ENCODE results near the gene FURIN.
"Not testable (repeated sequence)": the region's sequence is repeated elsewhere in the genome, so short reads cannot be mapped to it uniquely, and the experiment has no call there.

The FURIN gene

GRCh38 chr15:90845201-90845949 lies 23.0 kb upstream of the FURIN start:
- H3K4me3 ChIP-seq (ENCODE audit: low read depth, low read length): no peak overlapping the region
- TF ChIP-seq CTCF (IDR thresholded peaks at IDR 0.05; ENCODE audit: insufficient read depth, low read depth, low read length, missing control alignments): no peak
- DNase-seq (ENCODE audit: low read depth): peak; percentile 70

- not testable (repeated sequence) for H3K4me3 ChIP-seq (ENCODE audit: low read depth, low read length); DNase-seq (ENCODE audit: low read depth)
Observed at GRCh38 chr15:90849424-90849823, 19.0 kb upstream of the FURIN start.

- no peak overlapping the region for H3K4me3 ChIP-seq (ENCODE audit: low read depth, low read length)
- peak; percentile 38 for DNase-seq (ENCODE audit: low read depth)
- no peak for TF ChIP-seq CTCF (IDR thresholded peaks at IDR 0.05; ENCODE audit: insufficient read depth, low read depth, low read length, missing control alignments)
Observed at GRCh38 chr15:90851114-90851513, 17.3 kb upstream of the FURIN start.

DNA sequence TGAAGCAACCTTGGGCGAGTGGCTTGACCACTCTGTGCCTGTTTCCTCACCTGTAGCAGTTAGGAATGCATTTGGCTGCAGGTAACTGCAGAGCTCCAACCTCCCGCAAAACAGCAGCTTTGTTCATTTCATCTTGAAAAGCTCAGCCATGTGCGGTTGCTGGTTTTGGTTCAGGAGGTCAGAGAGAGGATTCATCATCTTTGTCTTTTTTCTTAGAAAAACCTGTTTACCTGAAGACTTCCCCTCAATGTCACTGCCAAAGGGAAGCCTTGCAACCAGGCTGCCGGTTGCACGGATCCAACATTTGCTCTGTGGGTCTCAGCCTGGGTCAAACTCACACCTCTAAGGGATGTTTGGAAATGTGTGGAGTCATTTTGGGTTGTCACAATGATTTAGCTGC lies 16.4 kb upstream of the FURIN start:
- no peak overlapping the region for H3K4me3 ChIP-seq (ENCODE audit: low read depth, low read length)
- DNase-seq (ENCODE audit: low read depth): no peak
- no peak for TF ChIP-seq CTCF (IDR thresholded peaks at IDR 0.05; ENCODE audit: insufficient read depth, low read depth, low read length, missing control alignments)

DNA sequence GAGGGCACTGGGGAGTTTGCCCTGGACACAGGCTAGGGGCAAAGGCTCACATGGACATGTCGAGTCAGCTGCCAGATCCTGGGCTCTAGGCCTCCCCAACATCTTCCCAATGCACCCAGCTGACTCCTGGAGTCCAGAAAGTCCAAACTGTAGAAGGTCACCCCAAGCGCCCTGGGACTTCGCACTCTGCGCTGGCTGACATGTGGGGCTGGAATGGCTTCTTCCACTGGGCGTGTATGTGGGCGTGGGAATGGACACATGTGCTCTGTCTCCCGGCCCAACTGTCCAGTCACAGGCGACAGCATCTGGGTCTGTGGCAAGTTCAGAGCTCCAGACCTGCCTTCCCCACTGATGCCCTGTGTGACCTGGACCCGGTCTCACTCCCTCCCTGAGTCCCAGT lies 13.2 kb upstream of the FURIN start:
- no peak for DNase-seq (ENCODE audit: low read depth)
- no peak overlapping the region for H3K4me3 ChIP-seq (ENCODE audit: low read depth, low read length)
- TF ChIP-seq CTCF (IDR thresholded peaks at IDR 0.05; ENCODE audit: insufficient read depth, low read depth, low read length, missing control alignments): no peak

GRCh38 chr15:90857337-90857736 lies 11.1 kb upstream of the FURIN start:
- H3K4me3 ChIP-seq (ENCODE audit: low read depth, low read length): no peak overlapping the region
- DNase-seq (ENCODE audit: low read depth): no peak
- TF ChIP-seq CTCF (IDR thresholded peaks at IDR 0.05; ENCODE audit: insufficient read depth, low read depth, low read length, missing control alignments): no peak

GRCh38 chr15:90857883-90858443 lies 10.4 kb upstream of the FURIN start:
- no peak for TF ChIP-seq CTCF (IDR thresholded peaks at IDR 0.05; ENCODE audit: insufficient read depth, low read depth, low read length, missing control alignments)
- H3K4me3 ChIP-seq (ENCODE audit: low read depth, low read length): no peak overlapping the region
- no peak for DNase-seq (ENCODE audit: low read depth)

Measured in GM12865 (cell line).